Panc1 (cell line): ENCODE results near the gene TJP2.

Source experiments
- CTCF ChIP-seq: fragments of 450-650 bp; IDR thresholded peaks from 2 replicates; pipeline ENCODE4 v1.5.1; 2017; ENCODE audit warnings: mild to moderate bottlenecking
- POLR2AphosphoS5 ChIP-seq: IDR thresholded peaks from 2 replicates; pipeline ENCODE4 v1.6.1; 2012; ENCODE audit warnings: mild to moderate bottlenecking, low read depth, low read length, moderate library complexity
- REST ChIP-seq, 2 experiments: IDR thresholded peaks; 2 replicates each; pipeline ENCODE4 v1.6.1; 2011 to 2012; ENCODE audit warnings: low read depth in 2 of 2, control low read depth in 1 of 2, low read length in 1 of 2, mild to moderate bottlenecking in 1 of 2, moderate library complexity in 1 of 2; ENCODE audit not compliant: insufficient read depth in 1 of 2

GRCh38 chr9:69178583-69179011, 4.5 kb downstream of the TJP2 start:
- TF ChIP-seq CTCF (no peak), REST (IDR thresholded peaks at IDR 0.05; ENCODE audit: insufficient read depth in 1 of 2, low read depth in 2 of 2, low read length in 1 of 2) (no peak), POLR2AphosphoS5 (no peak)
